PC-9 (cell line): ENCODE results near the gene PCSK7. TPM values are rescaled to one million over a fixed set of nuclear protein-coding genes. Genes with fewer than 3 reads are reported as not detected.

ENCODE experiments used
- BruUV-seq: library from RNA; stranded (reverse); fragments of 400-500 nt; replicated peaks from 2 replicates; lab custom pipeline; 2021; lab: Mats Ljungman, UMichigan
- CTCF ChIA-PET: fragments of 300-600 bp; sonication (Branson Sonifier 250); formaldehyde crosslinking; loops from one replicate; lab custom pipeline; 2022; ENCODE audit warnings: antibody characterized with exemption; lab: Charles Lee
- POLR2A ChIA-PET: fragments of 300-600 bp; sonication (Branson Sonifier 250); formaldehyde crosslinking; loops from one replicate; lab custom pipeline; 2022; ENCODE audit warnings: antibody characterized with exemption; ENCODE audit not compliant: unreplicated experiment; lab: Charles Lee
- DNase-seq, 2 experiments: peaks; one replicate each; pipeline versions ENCODE4 v3.0.0 to v3.0.0-alpha.2; 2015 to 2022; ENCODE audit warnings: mixed read lengths in 1 of 2
- H2AFZ ChIP-seq: fragments of 200-600 bp; sonication (generic); 2 replicates; pipeline ENCODE4 v1.8.1; 2017; ENCODE audit warnings: antibody characterized with exemption
- H3F3A ChIP-seq: fragments of 200-600 bp; sonication (generic); 2 replicates; pipeline ENCODE4 v1.8.1; 2017; ENCODE audit warnings: antibody characterized with exemption, mild to moderate bottlenecking, low read depth; ENCODE audit not compliant: insufficient read depth
- H3K27ac ChIP-seq: fragments of 200-600 bp; sonication (generic); 2 replicates; pipeline ENCODE4 v1.6.1; 2016; ENCODE audit warnings: mixed run types
- H3K27me3 ChIP-seq: fragments of 200-600 bp; sonication (generic); 2 replicates; pipeline ENCODE4 v1.6.1; 2016; ENCODE audit warnings: low read depth, mixed run types; ENCODE audit not compliant: insufficient read depth
- H3K36me3 ChIP-seq: fragments of 200-600 bp; sonication (generic); 2 replicates; pipeline ENCODE4 v1.6.1; 2016; ENCODE audit warnings: low read depth, mixed run types
- H3K4me1 ChIP-seq: fragments of 200-600 bp; sonication (generic); replicated peaks from 2 replicates; pipeline ENCODE4 v1.6.1; 2016; ENCODE audit warnings: mixed run types; ENCODE audit not compliant: insufficient read depth
- H3K4me2 ChIP-seq: fragments of 200-600 bp; sonication (generic); 2 replicates; pipeline ENCODE4 v1.6.1; 2017; ENCODE audit warnings: mixed run types
- H3K4me3 ChIP-seq: fragments of 200-600 bp; sonication (generic); 2 replicates; pipeline ENCODE4 v1.6.1; 2016; ENCODE audit warnings: mixed run types
- H3K79me2 ChIP-seq: fragments of 200-600 bp; sonication (generic); 2 replicates; pipeline ENCODE4 v1.6.1; 2017; ENCODE audit warnings: low read depth, mixed run types
- H3K9me2 ChIP-seq: fragments of 200-600 bp; sonication (generic); 2 replicates; pipeline ENCODE4 v1.8.1; 2017; ENCODE audit warnings: mild to moderate bottlenecking; ENCODE audit not compliant: insufficient read depth
- H3K9me3 ChIP-seq: fragments of 200-600 bp; sonication (generic); 2 replicates; pipeline ENCODE4 v1.8.1; 2016; ENCODE audit warnings: low read depth; ENCODE audit not compliant: insufficient read depth
- H4K20me1 ChIP-seq: fragments of 200-600 bp; sonication (generic); 2 replicates; pipeline ENCODE4 v1.8.1; 2017; ENCODE audit not compliant: insufficient read depth
- CTCF ChIP-seq: fragments of 200-600 bp; sonication (generic); conservative IDR thresholded peaks from 2 replicates; pipeline ENCODE4 v1.6.1; 2017; ENCODE audit warnings: mixed run types, antibody characterized with exemption, mild to moderate bottlenecking, moderate library complexity
- EZH2 ChIP-seq: fragments of 200-600 bp; sonication (generic); IDR thresholded peaks from 2 replicates; pipeline ENCODE4 v1.8.0; 2017; ENCODE audit warnings: antibody characterized with exemption, low read depth
- intact Hi-C: fragments of 100-400 bp; cut with micrococcal nuclease; formaldehyde crosslinking; loops from one replicate; pipeline ENCODE4 v1.10.0; 2022; ENCODE audit not compliant: unreplicated experiment
- total RNA-seq: library from RNA; stranded (reverse); gene quantifications from 2 replicates; pipeline ENCODE4 v1.2.3, GENCODE V29; 2021

The PCSK7 gene
- total RNA-seq, 1 experiment from 2014 or later, result 41.6 TPM

GRCh38 chr11:117230999-117231841 lies 653 bp downstream of the PCSK7 start:
- BruUV-seq, result TSS peak; percentile 32

GRCh38 chr11:117230286-117230961 lies 1.4 kb downstream of the PCSK7 start:
- ChIA-PET CTCF (interaction anchor here (0.6 to 0.7 kb wide), 3 partner anchors 152 to 815 kb away, joined by 4 to 8 read pairs (median 4); no protein-coding TSS in a partner anchor), POLR2A (interaction anchor here (0.6 kb wide), 1 partner anchor 435 kb away, joined by 3 read pairs; no protein-coding TSS in a partner anchor)
- Histone ChIP-seq H3K4me1 (peaks cover 25% of the 10 kb centered on the region), H3K4me3 (peak overlapping the region; percentile 99; the same call in 1 of the 2 replicates), H3F3A (peaks cover 15% of the 10 kb centered on the region; the same call in 1 of the 2 replicates), H3K27me3 (no peaks in the 10 kb centered on the region), H3K4me2 (peak overlapping the region; percentile 99), H3K36me3 (0 out of 2 replicates have a peak, but pooled peaks cover 8% of the 10 kb centered on the region), H2AFZ (no peak overlapping the region), H3K9me2 (no peaks in the 10 kb centered on the region), H4K20me1 (peaks cover 7% of the 10 kb centered on the region; the same call in 1 of the 2 replicates), H3K79me2 (peaks cover 40% of the 10 kb centered on the region), H3K9me3 (no peaks in the 10 kb centered on the region), H3K27ac (no peak overlapping the region)
- intact Hi-C loops, result loop anchor here (5.0 kb wide), 1 partner anchor 443 kb away; the partner anchor contains the start of gene ZPR1
- no peak for DNase-seq
- no TSS peak for BruUV-seq
- TF ChIP-seq EZH2, result no peak
- TF ChIP-seq CTCF, result no peak

More at GRCh38 chr11:117230999-117231841, 653 bp downstream of the PCSK7 start:
- peak in 1 of 2 experiments; percentile 32 for DNase-seq
- Histone ChIP-seq H2AFZ (peak overlapping the region; percentile 100), H3K9me3 (no peaks in the 10 kb centered on the region), H3K4me3 (peak overlapping the region; percentile 99), H3K9me2 (no peaks in the 10 kb centered on the region), H4K20me1 (peaks cover 7% of the 10 kb centered on the region; the same call in 1 of the 2 replicates), H3K27me3 (no peaks in the 10 kb centered on the region), H3K4me1 (peaks cover 25% of the 10 kb centered on the region), H3K4me2 (peak overlapping the region; percentile 99), H3K36me3 (peaks cover 8% of the 10 kb centered on the region; the same call in 1 of the 2 replicates), H3F3A (peaks cover 15% of the 10 kb centered on the region; the same call in 1 of the 2 replicates), H3K27ac (no peak overlapping the region), H3K79me2 (peaks cover 40% of the 10 kb centered on the region)
- no peak for TF ChIP-seq CTCF
- no peak for TF ChIP-seq EZH2
- ChIA-PET POLR2A (interaction anchor here (0.6 kb wide), 2 partner anchors 87 to 436 kb away, joined by 3 read pairs; partner anchors contain the start of gene PAFAH1B2), CTCF (interaction anchor here (0.7 to 1.1 kb wide), 3 partner anchors 9 to 814 kb away, joined by 4 to 8 read pairs (median 5); no protein-coding TSS in a partner anchor)
- intact Hi-C loops, result loop anchor here (5.0 kb wide), 1 partner anchor 444 kb away; the partner anchor contains the start of gene ZPR1

- intact Hi-C loops, result loop anchor here (5.0 kb wide), 1 partner anchor 443 kb away; the partner anchor contains the start of gene ZPR1
- CTCF ChIA-PET, result interaction anchor here (0.6 kb wide), 1 partner anchor 159 kb away, joined by 4 read pairs; no protein-coding TSS in a partner anchor
- Histone ChIP-seq H3F3A (peaks cover 15% of the 10 kb centered on the region; the same call in 1 of the 2 replicates), H3K4me3 (no peak overlapping the region), H3K9me2 (no peaks in the 10 kb centered on the region), H3K36me3 (0 out of 2 replicates have a peak, but pooled peaks cover 8% of the 10 kb centered on the region), H3K4me1 (peaks cover 25% of the 10 kb centered on the region), H3K79me2 (peaks cover 40% of the 10 kb centered on the region), H2AFZ (no peak overlapping the region), H3K27me3 (no peaks in the 10 kb centered on the region), H3K27ac (no peak overlapping the region), H3K4me2 (no peak overlapping the region; the same call in 1 of the 2 replicates), H4K20me1 (peaks cover 7% of the 10 kb centered on the region; the same call in 1 of the 2 replicates), H3K9me3 (no peaks in the 10 kb centered on the region)
- peak in 1 of 2 experiments; percentile 26 for DNase-seq
- BruUV-seq, result no TSS peak
- no peak for TF ChIP-seq CTCF
- TF ChIP-seq EZH2, result no peak
- POLR2A ChIA-PET, result no interaction called here
Measured at GRCh38 chr11:117229931-117230285, 2.0 kb downstream of the PCSK7 start.
